ENCODE measurements around the gene A2M.
A peak's percentile ranks its signal among the peaks of the same experiment; 100 is the strongest.

Gene A2M

GRCh38 chr12:9064815-9065606 is 50.7 kb downstream of the A2M start:
- in situ Hi-C loops (cut with MboI; ENCODE audit: low sequenced_read_pairs, unreplicated experiment): no loop called here
- peak; percentile 38 for DNase-seq (ENCODE audit: low spot score)
- no peak for TF ChIP-seq CTCF (IDR thresholded peaks at IDR 0.05; ENCODE audit: borderline replicate concordance, control extremely low read depth, extremely low read depth, insufficient read depth, missing control alignments)

- peak; percentile 80 for DNase-seq (ENCODE audit: low spot score)
- in situ Hi-C loops (cut with MboI; ENCODE audit: low sequenced_read_pairs, unreplicated experiment): no loop called here
- peak; percentile 68 for TF ChIP-seq CTCF (IDR thresholded peaks at IDR 0.05; ENCODE audit: borderline replicate concordance, control extremely low read depth, extremely low read depth, insufficient read depth, missing control alignments)
Observed at GRCh38 chr12:9064201-9064814, 51.4 kb downstream of the A2M start.

DNA sequence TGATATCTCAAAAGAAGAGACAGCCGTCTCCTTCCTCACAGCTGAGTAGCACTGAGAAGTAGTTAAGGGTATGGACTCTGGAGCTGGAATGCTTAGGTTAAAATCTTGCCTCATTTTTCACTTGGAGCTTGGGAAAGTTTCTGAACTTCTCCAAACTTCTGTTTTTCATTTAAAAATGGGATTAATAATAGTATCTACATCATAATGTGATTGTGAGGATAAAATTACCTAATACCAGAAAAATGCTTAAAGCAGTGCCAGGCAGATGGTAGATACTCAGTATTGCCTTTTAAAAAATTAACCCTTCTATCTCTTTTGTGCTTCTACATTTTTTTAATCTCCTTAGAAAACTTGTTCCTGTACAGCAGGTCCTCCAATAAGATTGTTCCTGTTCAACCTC is 63.1 kb downstream of the A2M start:
- in situ Hi-C loops (cut with MboI; ENCODE audit: low sequenced_read_pairs, unreplicated experiment): no loop called here
- no peak for TF ChIP-seq CTCF (IDR thresholded peaks at IDR 0.05; ENCODE audit: borderline replicate concordance, control extremely low read depth, extremely low read depth, insufficient read depth, missing control alignments)
- no peak for DNase-seq (ENCODE audit: low spot score)

DNA sequence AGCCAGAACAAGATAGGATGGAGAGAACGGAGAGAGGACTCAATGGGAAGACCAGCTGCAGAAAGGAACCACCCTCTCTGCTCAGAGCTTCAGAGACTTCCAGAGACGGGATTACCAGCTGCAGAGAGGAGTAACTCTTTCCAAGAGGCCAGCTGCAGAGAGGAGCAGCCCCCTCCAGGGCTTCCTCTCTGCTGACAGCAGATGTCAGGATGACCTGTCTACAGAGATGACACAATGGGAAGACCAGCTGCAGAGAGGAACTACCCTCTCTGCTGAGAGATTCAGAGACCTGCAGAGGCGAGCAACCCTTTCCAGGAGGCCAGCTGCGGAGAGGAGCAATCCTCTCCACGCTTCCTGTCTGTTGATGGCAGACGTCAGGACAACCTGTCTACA is 64.6 kb downstream of the A2M start:
- no peak for DNase-seq (ENCODE audit: low spot score)
- TF ChIP-seq CTCF (IDR thresholded peaks at IDR 0.05; ENCODE audit: borderline replicate concordance, control extremely low read depth, extremely low read depth, insufficient read depth, missing control alignments): no peak
- in situ Hi-C loops (cut with MboI; ENCODE audit: low sequenced_read_pairs, unreplicated experiment): no loop called here

GRCh38 chr12:9050521-9051157 is 65.1 kb downstream of the A2M start:
- TF ChIP-seq CTCF (IDR thresholded peaks at IDR 0.05; ENCODE audit: borderline replicate concordance, control extremely low read depth, extremely low read depth, insufficient read depth, missing control alignments): no peak
- no peak for DNase-seq (ENCODE audit: low spot score)

DNA sequence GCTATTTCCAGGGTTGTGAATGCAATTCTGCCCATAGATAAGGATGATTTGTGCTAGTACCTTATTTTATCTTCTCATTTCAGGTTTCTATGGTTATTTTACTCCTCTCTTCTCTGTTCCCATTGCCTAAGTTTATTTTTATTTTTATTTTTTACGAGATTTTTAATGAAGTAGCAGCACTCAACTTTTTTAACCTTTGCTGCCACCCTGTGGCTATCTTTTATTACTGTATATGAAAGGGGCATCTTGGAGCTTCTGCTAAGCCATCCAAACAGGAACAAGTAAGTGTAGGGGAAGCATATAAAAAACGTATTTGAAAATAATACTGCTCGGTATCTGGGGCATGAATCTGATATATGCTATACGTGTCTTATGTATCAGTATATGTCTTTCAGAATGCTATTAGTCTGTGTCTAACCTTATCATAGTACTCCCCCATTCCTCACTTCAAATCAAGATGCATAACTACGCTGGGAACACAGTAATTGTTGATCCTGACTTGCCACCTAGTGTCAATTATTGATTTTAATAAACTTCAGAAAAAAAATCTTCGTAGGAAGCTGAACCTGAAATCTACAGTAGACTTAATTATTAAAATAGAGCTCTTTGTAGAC is 66.1 kb downstream of the A2M start:
- DNase-seq (ENCODE audit: low spot score): peak; percentile 47
- TF ChIP-seq CTCF (IDR thresholded peaks at IDR 0.05; ENCODE audit: borderline replicate concordance, control extremely low read depth, extremely low read depth, insufficient read depth, missing control alignments): peak; percentile 17
- in situ Hi-C loops (cut with MboI; ENCODE audit: low sequenced_read_pairs, unreplicated experiment): loop anchor here (10.0 kb wide), 1 partner anchor 365 kb away; no protein-coding TSS in a partner anchor

More at GRCh38 chr12:9050521-9051157, 65.1 kb downstream of the A2M start:
- in situ Hi-C loops (cut with MboI; ENCODE audit: low sequenced_read_pairs, unreplicated experiment): no loop called here
